GM18861 (cell line): ENCODE data around the gene HIRA.

Source experiments
- ATAC-seq: cut with Tn5 transposase; IDR thresholded peaks from one replicate; pipeline ENCODE4 v1.9.1; 2021; ENCODE audit not compliant: unreplicated experiment

HIRA gene

DNA sequence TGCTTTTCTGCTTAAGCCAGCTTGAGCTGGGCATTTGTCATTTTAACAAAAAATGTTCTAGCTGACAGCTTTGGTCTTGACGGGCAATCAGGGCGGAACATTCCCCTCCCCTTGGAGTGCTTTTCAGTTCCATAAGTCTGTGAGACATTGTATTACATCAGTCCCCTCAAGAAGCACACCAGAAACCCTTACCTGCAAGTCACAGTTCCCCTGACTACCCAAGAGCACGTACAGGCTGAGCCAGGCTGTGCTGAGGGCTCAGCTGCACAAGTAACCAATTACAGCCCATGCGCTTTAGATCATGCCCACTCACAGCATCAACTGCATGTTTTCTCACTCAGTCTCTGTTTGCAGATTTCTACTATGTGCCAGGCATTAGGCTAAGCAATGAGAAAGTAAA is 19.1 kb downstream of the HIRA start:
- ATAC-seq = no peak

DNA sequence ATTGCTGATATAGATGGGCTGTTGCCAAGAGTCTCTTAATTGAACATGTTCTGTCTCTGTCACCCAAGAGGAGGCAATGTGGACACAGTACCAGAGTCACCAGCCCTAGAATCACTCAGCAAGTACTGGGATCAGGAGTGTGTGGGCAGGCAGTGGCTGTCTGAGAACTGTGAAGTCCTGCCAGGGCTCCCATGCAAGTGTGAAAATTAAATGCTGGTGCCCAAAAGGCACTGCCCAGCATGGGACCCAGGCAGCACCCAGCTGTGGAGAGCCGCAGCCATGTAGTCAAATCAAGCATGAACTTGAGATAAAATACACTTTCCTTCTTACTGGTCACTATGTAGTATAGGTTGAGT is 19.9 kb downstream of the HIRA start:
- no peak for ATAC-seq

DNA sequence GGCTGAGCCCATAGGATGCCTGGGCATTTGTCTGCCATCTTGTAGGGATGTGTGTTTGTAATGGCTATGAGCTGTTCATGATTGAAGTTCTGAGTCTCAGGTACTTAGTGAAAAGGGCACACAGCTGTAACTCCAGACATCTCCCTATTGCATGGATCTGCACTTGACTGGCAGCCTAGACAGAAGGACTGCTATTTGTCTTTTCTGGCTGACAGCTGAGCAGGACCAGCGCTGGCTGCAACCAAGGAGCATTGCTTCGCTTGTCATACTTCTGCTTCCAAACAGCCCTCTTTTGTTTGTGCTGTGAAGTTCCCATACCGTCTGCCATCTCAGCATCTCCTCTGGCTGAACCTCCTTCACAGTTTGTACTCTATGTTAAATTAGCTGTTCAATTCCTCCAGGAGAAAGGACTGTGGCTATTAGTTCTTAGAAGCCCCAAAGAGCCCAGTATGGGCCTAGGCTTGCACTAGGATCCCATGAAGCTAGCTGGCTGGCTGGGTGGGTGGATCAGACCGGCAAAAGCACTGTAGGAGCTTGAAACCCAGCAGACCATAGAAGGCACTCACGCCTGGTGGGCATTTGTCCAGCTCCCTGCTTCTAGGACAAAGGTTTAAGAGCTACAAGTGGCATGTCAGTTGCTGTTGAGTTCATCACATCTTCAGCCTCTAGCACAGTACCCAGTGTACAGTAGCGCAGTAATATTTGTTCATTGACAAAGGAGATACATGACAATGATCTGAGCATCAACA is 20.4 kb downstream of the HIRA start:
- no peak for ATAC-seq

DNA sequence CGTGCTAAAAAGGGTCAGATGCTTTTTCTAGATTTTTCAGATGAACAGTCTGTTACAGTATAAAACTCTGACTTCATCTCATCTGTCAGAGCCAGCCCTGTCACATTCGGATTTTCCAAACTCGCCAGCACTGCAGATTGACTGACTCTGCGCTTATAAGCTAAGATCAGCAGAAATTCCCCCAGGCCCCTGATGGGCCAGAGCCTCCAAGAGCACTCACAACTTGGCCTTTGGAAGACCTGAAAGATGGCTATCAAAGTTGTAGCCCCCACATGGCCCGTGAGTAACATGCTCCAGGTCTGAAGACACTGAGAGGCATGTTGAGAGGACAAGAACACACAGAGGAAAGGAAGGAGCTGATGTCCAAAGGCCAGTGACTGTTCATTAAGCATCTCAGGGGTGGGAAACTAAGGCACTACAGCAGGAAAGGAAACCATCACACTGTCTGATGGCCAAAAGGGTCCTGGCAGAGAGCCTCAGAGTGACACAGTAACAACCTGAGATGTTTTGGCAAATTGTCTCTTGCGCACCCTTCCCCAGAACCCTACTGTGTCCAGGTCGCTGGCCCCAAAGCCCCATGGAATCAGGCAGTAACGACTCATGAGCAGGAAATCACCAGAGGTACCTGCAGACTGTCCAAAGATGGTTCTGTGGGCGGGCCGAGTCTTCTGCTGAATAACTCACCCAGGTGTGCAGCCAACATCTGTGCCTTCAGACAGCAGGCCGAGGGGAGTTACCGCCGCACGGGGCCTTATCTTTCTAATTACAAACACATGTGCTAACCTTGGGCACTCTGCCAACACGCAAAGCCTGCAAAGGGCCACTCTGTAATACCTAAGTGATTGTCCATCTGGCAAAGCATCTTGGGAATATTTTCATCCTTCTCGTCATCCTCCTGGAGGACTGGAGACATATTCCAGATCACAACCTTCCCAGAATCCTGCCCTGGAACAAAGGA is 23.6 kb downstream of the HIRA start:
- ATAC-seq = no peak

DNA sequence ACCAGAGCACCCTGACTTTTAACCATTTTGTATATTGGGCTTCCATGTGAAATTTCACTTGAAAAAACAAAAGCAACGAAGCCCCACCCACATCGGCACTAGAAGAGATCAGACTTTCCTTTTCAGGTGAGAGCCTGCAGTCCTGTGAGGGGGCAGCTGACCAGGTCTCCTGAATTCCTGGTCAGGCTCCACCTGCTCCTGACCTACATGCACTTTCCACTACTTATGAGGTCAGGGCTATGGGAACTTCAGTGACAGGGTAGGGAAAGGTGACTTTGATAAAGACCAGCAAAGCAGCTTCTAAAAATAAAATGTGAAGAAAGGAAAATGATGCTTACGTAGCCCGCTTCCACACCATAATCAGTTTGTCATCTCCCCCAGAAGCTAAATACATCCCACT is 24.7 kb downstream of the HIRA start:
- no peak for ATAC-seq

DNA sequence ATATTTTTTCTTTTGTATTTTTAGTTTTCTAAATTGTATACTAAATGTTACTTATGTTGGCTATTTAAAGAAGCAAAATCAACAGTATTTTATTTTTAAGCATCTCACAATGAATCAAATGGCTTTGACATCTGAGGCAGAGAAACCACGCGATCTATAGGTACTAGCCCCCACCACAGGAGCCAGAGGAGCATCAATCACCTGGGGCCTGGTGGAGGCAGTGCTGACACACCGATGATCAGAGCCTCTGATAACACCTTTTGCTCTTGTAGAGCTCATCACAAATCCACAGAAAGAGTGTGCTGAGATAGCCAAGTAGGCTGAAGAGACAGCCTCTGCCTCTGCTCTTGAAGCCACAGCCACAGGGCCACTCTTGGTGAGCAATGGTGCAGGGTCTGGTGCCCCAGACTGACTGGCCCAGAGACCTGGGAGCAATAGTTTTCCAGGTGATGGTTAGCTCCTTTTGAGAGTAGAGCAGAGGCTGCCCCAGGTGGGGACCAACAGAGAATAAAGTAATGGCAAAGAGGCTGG is 25.2 kb downstream of the HIRA start:
- no peak for ATAC-seq

DNA sequence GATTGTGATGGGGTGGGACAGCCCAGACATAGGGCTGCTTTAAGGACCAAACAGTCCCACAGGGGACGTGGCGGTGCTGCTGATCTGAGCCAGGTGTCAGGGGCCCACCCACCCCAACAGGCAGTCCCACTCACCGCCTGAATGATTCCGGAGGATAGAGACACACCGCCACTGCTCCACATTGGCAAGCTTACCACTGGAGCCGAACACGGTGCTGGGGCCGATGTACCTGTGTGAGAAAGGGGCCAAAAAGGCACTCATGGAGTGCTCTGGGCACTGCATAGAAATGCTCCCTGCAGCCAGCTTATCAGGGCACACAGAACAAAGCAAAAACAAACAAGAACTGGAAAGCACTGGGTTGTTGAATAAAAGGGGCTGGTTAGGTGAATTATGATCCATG is 25.9 kb downstream of the HIRA start:
- no peak for ATAC-seq

DNA sequence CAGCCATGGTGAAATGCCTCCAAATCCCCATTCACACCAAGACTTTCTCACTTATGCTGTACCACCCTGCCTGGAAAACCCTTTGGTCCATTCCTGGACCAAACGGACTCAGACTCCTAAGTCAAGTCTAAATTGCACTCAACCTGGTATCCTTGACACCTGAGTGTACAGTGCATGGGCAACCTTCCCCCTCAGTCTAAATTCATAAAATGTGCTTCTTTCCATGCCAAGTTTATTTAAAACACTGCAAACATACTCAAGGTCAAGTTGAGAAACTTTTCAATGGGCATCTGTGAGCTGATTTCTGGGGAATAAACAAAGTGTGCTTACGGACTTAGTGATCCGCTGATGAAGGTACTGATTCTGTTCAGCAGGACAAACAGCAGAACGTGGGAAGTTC is 26.4 kb downstream of the HIRA start:
- no peak for ATAC-seq

DNA sequence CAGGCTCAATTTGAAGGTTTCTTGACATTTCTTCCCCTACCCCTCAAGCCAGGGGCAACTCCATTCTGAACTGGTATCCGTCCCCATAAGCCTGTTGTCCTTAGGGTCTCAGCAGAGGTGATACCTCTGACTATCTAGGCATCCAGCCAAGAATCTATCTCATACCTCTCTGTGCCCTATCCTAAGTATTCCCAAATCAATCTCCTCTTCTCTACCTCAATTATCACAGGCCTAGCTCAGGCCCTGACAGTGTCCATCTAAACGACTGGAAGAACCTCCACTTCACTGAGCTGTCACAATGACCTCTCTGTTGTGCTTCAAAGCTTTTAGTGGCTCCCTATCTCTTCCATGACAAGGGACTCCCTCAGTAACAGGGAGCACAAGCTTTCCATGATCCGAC is 26.9 kb downstream of the HIRA start:
- no peak for ATAC-seq

DNA sequence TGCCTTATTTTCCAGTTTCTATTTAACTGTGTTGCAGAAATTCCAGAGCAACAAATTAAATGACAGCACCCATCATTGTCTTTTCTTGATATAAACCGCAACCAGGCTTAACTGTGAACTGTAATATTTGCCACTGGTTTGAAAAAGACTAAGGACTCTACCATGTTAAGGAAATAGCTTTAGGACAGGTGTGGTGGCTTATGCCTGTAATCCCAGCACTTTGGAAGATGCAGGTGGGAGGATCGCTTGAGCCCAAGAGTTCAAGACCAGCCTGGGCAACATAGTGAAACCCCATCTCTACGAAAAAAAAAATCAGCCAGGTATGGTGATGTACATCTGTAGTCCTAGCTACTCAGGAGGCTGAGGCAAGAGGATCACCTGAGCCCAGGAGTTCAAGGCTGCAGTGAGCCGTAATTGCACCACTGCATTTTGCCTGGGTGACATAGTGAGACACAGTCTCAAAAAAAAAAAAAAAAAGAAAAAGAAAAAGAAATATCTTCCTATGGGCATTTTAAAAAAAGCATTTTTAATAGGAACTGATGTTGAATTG is 28.8 kb downstream of the HIRA start:
- ATAC-seq = no peak

DNA sequence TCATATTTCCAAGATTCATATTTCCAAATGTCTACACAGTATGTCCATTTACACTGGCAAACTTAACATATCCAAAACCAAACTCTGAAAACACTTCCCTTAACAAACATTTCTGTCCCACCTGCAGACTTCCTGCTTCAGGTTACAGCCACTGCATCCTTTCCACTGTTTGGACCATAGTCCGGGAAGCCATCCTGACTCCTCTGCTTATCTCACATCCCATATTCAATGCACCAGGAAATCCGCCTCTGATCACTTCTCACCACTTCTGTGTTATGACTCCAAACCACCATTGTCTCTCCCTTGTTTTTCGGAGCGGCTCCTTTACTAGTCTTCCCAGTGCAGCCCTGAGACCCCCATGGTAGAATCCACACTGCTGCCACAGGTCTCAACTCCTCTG is 30.1 kb downstream of the HIRA start:
- ATAC-seq = no peak

DNA sequence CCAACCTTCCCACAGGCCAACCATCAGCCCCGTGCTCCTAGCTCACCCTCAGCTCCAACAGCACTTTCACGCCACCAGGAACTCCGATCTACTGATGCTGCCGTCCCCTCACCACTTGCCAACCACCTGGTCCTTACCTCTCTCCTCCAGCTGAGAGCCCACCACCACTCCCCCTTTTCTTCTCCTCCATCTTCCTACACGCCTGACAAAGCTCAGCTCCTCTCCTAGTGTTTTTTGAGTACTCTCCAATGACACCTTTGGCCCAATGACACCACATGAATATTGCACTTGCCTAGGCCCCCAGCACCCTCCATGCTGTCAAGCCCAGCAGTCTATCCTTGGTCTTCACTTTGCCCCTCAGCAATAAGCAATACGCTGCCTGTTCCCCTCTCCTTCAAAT is 30.7 kb downstream of the HIRA start:
- no peak for ATAC-seq

DNA sequence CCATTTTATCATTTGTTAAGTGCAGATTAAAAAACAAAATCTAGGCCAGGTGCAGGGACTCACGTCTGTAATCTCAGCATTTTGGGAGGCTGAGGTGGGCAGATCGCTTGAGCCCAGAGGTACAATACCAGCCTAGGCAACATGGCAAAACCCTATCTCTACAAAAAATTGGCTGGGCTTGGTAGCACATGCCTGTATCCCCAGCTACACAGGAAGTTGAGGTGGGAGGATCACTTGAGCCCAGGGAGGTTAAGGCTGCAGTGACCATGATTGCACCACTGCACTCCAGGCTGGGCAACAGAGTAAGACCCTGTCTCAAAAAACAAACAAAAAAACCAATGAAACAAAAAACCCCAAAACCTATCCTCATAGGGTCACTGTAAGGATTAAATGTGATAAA is 32.9 kb downstream of the HIRA start:
- ATAC-seq = no peak

DNA sequence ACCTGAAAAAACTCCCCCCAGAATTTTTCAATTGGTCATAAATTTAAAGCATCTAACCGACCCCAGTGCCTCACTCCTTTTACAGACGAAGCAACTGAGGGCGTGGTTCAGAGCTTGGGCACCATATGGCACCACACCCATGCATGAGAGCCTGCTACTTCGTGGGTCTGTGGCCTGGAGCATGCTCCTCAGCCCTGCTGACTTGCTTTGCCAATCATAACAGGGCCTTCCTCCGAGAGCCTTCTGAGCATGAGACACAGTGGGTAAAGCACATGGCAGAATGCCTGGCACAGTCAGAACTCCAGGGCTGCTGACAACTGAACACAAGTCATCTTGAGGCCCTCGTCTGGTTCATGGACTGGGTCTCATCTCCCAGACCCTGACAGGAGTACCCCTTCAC is 33.3 kb downstream of the HIRA start:
- no peak for ATAC-seq

DNA sequence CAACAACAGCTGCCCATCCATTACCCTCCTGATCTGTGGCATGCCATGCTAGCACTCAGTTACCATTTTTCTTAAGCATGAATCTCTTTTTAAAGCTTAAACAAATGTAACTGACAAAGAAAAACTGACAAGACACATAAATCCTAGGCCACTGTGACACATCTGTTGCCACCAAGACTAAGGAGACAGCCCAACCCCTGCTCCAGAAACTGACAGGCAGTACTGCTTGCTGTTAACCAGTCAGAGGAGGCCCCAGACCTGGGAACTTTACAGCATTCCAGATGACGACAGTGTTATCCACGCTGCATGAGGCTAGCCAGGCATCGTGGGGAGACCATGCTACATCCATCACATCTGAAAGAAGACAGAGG is 33.8 kb downstream of the HIRA start:
- no peak for ATAC-seq

DNA sequence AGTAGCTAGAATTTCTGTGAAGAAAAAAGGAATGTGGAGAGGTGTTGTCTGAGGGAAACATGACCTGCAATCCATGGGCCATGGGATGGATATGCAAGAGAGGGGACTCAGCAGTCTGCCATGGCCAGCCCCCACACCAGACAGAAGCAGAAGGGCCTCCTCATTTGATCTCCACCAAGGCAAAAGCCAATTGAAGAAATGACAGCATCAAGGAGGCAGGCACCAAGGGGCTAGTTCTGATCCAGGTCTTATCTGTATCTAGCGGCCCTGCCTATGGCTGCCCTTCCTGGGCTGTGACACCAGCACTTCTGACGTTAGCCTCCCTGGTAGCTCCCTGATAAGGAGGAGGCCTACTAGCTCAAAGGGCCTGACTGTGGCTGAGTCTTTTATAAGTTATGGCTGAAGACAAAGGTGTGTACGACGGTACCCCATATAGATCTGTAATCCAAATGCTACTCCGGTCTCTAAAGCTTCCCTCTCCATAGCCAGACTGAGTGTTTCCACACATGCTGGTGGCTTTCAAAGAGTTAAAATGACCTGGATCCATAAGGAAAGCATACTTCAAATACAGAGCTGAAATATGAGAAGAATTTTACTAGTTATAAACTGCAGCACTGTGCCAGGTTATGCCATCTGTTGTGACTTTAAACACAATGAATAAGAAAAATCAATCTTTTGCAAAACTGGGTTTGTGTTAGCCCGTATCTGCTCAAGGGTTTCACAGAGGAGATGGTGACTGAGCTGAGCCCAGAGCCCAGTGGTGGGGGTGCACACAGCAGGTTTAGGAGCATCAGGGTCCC is 34.4 kb downstream of the HIRA start:
- no peak for ATAC-seq

DNA sequence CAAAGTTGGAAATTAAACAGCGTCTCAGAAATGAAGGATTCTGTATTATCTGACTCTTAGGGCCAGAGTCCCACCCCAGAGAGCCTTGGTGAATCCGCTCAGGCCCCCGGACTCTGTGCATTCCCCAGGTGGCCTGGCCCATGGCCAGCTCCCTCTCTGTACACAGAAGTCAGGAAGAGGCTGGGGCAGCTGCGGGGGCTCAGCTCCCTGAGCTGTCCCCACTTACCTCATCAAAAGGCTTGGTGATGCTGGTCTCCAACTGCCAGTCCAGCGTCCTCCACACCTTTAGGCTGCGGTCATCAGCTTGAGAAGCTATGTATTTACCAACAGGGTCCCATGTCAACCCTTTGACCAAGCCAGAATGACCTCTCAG is 35.0 kb downstream of the HIRA start:
- ATAC-seq = no peak

DNA sequence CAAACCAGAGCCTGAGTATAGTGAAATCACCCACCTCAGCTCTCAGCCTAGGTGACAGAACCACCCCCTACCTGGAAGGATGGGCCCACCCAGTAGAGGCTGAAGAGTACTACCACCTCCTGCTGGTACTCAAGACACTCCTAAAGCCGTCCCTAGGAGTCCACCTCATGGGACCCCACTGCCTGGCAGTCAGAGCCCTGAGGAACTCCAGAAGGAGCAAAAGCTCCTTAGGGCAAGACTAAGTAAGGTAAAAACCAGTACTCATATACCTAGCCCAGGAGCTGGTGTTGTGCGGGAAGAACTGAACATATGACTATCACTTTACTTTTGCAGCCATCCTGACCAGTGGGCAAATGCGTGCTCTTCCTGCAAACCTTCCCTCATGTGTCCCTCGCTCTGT is 36.3 kb downstream of the HIRA start:
- ATAC-seq = no peak

DNA sequence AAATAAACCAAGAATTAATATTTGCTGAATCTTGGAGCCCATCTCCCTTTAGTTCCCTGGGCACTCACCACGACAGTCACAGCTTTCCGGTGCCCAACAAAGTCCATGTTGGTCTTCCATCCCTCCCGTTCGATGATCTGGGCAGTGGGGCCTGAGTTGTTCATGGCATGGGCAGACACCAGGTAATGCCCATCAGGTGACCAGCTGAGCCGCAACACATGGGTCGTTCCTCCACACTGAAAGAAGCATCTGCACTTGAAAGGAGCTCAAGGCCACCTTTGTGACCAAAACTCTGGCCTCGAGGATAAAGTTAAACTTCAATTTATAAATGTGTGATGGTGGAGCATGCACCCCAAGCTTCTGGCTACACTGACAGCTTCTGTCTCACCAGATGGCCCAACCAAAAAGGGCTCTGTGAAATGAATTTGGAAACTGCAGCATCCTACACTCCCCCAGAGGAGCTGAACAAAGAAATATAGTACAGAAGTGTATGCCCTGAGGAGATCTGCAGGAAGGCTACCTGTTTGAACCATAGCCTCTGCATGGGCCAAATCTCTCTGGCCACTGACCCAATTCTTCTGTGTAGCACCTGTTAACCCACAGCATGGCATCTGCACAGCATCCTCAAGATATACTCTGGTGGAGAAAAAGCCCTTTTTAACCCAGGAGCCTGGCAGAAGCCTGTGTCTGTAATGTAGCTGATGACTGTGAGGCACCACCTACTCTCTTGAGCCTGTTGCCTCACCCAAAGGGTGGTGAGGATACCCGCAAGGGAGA is 37.1 kb downstream of the HIRA start:
- ATAC-seq = no peak

DNA sequence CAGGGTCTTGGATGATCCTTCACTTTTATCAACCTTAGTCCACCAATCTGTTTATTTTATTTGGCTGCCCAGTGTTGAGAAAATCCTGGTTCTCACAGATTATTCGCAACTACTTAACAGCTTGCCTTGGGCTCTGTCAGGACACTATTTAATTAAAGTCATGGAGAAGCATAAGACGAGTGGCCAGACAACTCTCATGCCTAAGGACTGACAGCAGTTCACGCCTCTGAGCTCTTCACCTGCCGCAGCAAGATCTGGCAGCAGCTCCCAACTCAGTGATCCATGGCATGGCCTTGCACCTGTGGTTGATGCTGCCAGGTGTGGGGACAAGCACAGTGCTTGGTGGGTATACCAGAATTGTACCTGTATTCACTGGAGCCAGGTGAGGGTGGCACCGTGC is 37.8 kb downstream of the HIRA start:
- ATAC-seq = no peak
